ENCODE measurements around the gene YIPF6.

GRCh38 chrX:68487254-68487653 lies 11.6 kb upstream of the YIPF6 start:
- TF ChIP-seq CTCF (IDR thresholded peaks at IDR 0.05): no peak
- no peak for TF ChIP-seq POLR2AphosphoS5 (IDR thresholded peaks at IDR 0.05)
